ENCODE data around the gene TNFAIP6. TPM values are rescaled to one million over a fixed set of nuclear protein-coding genes. Genes with fewer than 3 reads are reported as not detected.
"Not testable (repeated sequence)": the region's sequence is repeated elsewhere in the genome, so short reads cannot be mapped to it uniquely, and the experiment has no call there.

TNFAIP6 gene
- total RNA-seq, 1 donor from 2014 or later = 2.6 TPM

DNA sequence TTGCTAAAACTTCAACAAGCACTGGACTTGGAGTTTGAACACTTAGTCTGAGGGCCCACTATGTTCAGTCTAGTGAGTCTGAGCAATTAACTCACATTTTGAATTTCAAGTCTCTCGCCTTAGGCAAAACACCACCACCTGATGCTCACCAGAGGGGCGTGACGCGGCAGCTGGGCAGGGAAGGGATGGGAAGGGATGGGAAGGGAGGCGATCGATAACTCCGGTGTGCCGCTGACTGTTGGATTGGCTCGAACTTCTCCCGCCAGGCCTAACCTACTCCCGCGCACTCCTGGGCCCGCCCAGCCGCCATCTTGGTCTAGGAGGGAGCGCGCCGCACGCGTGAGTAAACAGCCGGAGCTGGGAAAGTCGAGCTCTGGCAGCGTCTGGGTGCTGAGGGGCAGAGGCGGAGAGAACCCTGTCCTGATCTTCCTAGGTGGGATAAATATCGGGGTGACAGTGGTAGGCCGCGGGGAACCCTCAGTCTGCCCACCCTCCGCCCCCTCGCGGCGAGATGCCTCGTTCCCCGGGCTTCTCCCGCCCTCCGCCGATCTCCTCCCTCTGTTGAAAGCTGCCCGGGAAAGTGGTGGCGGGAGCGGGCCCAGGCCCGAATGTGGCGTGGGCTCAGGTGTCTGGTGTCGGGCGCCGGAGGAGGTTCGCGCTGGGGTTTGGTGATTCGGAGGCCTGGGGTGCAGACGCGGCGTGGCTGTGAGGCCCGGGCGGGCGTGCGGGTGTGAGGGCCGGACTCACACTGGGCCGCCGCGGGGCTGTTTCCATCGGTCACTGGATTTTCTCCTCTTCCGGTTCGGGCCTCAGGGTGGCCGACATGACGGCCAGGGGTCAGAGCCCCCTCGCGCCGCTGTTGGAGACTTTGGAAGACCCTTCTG is 52.5 kb downstream of the TNFAIP6 start, which contains the start of gene RIF1:
Gene RIF1 (plus strand): TSS at position 302 of the 884 bp plus-strand sequence. CDS start 522 bp downstream, at position 824.
- Histone ChIP-seq H3K36me3 (ENCODE audit: control insufficient read depth, insufficient read depth, low read length) (no peaks in the 10 kb centered on the region), H3K4me3 (ENCODE audit: low read depth, low read length) (peak within 1 kb of the TSS; percentile 93), H3K27me3 (ENCODE audit: control insufficient read depth, insufficient read depth, low read length) (no peaks in the 10 kb centered on the region)
- TF ChIP-seq, protein P1, sequence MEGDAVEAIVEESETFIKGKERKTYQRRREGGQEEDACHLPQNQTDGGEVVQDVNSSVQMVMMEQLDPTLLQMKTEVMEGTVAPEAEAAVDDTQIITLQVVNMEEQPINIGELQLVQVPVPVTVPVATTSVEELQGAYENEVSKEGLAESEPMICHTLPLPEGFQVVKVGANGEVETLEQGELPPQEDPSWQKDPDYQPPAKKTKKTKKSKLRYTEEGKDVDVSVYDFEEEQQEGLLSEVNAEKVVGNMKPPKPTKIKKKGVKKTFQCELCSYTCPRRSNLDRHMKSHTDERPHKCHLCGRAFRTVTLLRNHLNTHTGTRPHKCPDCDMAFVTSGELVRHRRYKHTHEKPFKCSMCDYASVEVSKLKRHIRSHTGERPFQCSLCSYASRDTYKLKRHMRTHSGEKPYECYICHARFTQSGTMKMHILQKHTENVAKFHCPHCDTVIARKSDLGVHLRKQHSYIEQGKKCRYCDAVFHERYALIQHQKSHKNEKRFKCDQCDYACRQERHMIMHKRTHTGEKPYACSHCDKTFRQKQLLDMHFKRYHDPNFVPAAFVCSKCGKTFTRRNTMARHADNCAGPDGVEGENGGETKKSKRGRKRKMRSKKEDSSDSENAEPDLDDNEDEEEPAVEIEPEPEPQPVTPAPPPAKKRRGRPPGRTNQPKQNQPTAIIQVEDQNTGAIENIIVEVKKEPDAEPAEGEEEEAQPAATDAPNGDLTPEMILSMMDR (IDR thresholded peaks at IDR 0.05; ENCODE audit: insufficient read depth, low read length, severe bottlenecking) = peak; percentile 78
- peak; percentile 86 for DNase-seq (ENCODE audit: low read depth)
- no peak for FAIRE-seq

DNA sequence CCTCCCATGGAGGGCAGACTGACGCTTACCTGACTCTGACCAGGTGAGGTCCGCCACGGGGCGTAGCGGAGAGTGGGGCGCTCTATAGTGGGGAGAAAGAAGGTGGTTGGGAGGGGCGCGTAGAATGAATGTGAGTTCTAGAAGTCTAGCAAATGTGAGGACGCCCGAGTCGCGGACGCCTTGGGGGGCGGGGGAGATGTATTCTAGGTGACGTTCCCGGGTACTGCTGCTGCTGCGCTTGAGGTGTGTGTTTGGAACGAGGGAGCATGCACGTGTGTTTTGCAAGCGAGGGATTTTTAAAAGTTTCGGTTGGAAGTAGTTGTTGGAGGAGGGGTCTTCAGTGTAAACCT is 53.1 kb downstream of the TNFAIP6 start:
- no peak for FAIRE-seq
- peak overlapping the region; percentile 93 for H3K4me3 ChIP-seq (ENCODE audit: low read depth, low read length)
- no peaks in the 10 kb centered on the region for H3K36me3 ChIP-seq (ENCODE audit: control insufficient read depth, insufficient read depth, low read length)
- TF ChIP-seq, protein P1 (IDR thresholded peaks at IDR 0.05; ENCODE audit: insufficient read depth, low read length, severe bottlenecking) = no peak
- DNase-seq (ENCODE audit: low read depth) = peak; percentile 24
- no peaks in the 10 kb centered on the region for H3K27me3 ChIP-seq (ENCODE audit: control insufficient read depth, insufficient read depth, low read length)

DNA sequence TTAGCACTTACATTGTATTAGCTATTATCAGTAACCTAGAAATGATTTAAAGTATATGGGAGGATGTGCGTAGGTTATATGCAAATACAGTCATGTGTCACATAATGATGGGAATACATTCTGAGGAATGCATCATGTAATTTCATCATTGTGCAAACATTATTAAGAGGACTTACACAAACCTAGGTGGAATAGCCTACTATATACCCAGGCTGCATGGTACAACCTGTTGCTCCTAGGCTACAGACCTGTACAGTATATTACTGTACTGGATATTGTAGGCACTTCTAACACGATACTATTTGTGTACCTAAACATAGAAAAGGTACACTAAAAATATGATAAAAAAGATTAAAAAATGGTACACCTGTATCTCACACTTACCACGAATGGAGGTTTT is 60.3 kb downstream of the TNFAIP6 start:
- Histone ChIP-seq H3K4me3 (ENCODE audit: low read depth, low read length) (no peak overlapping the region), H3K27me3 (ENCODE audit: control insufficient read depth, insufficient read depth, low read length) (no peaks in the 10 kb centered on the region), H3K36me3 (ENCODE audit: control insufficient read depth, insufficient read depth, low read length) (peaks cover 7% of the 10 kb centered on the region)
- FAIRE-seq = no peak
- TF ChIP-seq, protein P1 (IDR thresholded peaks at IDR 0.05; ENCODE audit: insufficient read depth, low read length, severe bottlenecking) = no peak
- peak; percentile 59 for DNase-seq (ENCODE audit: low read depth)

DNA sequence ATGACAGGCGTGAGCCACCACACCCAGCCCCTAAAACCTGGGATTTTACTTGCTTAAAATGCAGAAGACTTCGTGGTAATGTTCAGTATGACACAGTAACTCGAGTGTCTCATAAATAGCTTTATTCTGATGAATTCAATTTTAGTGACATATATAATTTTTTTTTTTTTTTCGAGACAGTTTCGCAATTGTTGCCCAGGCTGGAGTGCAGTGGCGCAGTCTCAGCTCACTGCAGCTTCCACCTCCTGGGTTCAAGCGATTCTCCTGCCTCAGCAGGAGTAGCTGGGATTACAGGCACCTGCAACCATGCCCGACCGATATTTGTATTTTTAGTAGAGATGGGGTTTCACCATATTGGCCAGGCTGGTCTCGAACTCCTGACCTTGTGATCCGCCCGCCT is 64.3 kb downstream of the TNFAIP6 start:
- FAIRE-seq; H3K4me3 ChIP-seq (ENCODE audit: low read depth, low read length); H3K36me3 ChIP-seq (ENCODE audit: control insufficient read depth, insufficient read depth, low read length); H3K27me3 ChIP-seq (ENCODE audit: control insufficient read depth, insufficient read depth, low read length); DNase-seq (ENCODE audit: low read depth): not testable (repeated sequence)

DNA sequence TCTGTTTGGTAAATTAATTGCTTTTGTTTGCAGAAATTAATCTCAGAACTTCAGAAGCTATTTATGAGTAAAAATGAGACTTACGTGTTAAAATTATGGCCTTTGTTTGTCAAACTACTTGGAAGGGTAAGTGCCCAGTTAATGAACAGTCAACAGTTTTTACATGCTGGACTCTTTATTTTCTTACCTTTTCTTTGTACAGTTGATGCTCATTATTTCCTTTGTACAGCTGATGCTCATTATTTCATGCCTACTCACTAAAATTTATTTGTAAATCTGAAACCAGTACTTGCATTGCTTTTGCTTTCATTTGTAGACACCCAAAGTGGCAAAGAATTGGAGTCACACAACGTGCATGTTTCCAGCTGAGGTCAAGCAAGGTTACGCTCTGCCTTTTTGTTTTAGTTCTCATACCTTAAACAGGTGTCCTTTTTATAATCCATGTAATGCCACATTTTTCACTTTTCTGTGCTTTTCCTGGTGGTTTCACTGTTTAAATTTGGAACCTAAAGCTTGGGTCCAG is 65.6 kb downstream of the TNFAIP6 start:
- DNase-seq (ENCODE audit: low read depth) = no peak
- Histone ChIP-seq H3K27me3 (ENCODE audit: control insufficient read depth, insufficient read depth, low read length) (no peaks in the 10 kb centered on the region), H3K36me3 (ENCODE audit: control insufficient read depth, insufficient read depth, low read length) (peaks cover 9% of the 10 kb centered on the region), H3K4me3 (ENCODE audit: low read depth, low read length) (no peak overlapping the region)
- FAIRE-seq = no peak
- TF ChIP-seq, protein P1 (IDR thresholded peaks at IDR 0.05; ENCODE audit: insufficient read depth, low read length, severe bottlenecking) = no peak

DNA sequence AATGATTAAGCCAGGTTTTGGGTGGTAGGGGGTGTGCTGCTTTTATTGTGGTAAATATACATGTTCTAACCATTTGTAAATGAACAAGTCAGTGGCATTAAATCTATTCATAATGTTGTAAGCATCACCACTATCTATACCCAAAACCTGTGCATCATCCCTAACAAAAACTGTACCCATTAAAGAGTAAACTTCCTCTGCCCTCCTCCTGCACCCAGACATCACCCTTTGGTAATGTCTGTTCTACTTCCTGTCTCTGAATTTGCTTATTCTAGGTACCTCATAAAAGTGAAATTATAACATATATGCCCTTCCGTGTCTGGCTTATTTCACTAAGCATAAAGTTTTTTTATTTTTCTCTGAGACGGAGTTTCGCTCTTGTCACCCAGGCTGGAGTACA is 66.4 kb downstream of the TNFAIP6 start:
- no peak for FAIRE-seq
- Histone ChIP-seq H3K27me3 (ENCODE audit: control insufficient read depth, insufficient read depth, low read length) (no peaks in the 10 kb centered on the region), H3K4me3 (ENCODE audit: low read depth, low read length) (no peak overlapping the region), H3K36me3 (ENCODE audit: control insufficient read depth, insufficient read depth, low read length) (peaks cover 9% of the 10 kb centered on the region)
- DNase-seq (ENCODE audit: low read depth) = peak; percentile 7
- TF ChIP-seq, protein P1 (IDR thresholded peaks at IDR 0.05; ENCODE audit: insufficient read depth, low read length, severe bottlenecking) = no peak

All from bronchial epithelial cell (primary cell).